D721Med (cell line): ENCODE results near the gene SLCO2A1.

ENCODE experiments used
- DNase-seq: peaks from one replicate; pipeline ENCODE4 v3.0.0; 2011; ENCODE audit warnings: low spot score; ENCODE audit not compliant: insufficient read length
- FAIRE-seq: peaks from 2 replicates; lab custom pipeline; 2011; peaks lifted over from hg19 to GRCh38; lab: Jason Lieb, UNC
- TF ChIP-seq, protein P1 (sequence below): IDR thresholded peaks from 2 replicates; pipeline ENCODE4 v1.5.1; 2012; ENCODE audit warnings: mild to moderate bottlenecking, control low read depth; ENCODE audit not compliant: insufficient read depth; ENCODE audit errors: missing control alignments

The SLCO2A1 gene

DNA sequence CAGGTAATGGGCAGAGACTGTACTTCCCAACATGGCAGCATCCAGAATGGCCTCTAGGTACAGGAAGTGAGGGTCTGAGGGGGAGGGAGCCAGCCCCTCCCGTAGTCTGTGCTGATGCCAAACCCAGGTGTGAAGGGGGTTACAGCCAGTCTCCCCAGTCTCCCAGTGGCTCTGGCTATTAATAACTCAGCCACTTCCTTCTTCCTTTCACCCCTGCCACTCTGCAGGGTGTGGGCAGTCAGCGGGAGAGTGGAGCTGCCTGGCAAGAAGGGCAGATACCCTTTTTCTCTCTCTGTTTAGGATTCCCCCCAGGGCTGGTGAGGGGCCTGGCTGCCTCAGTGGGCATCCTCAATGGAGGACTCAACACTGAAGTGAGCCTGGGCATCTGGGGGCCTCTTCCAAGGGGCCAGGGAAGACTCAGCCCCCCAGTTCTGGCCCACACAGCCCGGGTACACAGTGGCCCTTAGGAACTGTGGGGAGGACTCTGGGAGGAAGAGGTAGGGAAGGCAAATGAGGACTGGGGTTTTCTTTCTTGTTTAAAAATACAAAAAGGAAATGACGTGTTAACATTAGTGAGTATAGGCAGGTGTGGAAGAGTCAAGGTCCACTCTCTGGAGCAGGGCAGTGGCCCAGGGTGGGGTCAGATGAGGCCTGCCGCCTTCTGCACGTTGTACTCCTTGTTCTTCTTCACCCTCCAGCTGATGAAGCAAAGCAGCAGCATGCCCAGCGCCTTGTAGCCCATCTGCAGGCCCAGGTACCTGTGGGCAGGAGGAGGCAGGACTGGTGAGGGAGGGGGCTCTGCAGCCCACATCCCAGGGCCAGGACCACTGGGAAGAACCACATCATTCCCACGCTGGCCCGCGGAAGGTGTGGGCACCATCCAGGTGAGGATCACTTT lies 95.4 kb downstream of the SLCO2A1 start:
- TF ChIP-seq, protein P1, sequence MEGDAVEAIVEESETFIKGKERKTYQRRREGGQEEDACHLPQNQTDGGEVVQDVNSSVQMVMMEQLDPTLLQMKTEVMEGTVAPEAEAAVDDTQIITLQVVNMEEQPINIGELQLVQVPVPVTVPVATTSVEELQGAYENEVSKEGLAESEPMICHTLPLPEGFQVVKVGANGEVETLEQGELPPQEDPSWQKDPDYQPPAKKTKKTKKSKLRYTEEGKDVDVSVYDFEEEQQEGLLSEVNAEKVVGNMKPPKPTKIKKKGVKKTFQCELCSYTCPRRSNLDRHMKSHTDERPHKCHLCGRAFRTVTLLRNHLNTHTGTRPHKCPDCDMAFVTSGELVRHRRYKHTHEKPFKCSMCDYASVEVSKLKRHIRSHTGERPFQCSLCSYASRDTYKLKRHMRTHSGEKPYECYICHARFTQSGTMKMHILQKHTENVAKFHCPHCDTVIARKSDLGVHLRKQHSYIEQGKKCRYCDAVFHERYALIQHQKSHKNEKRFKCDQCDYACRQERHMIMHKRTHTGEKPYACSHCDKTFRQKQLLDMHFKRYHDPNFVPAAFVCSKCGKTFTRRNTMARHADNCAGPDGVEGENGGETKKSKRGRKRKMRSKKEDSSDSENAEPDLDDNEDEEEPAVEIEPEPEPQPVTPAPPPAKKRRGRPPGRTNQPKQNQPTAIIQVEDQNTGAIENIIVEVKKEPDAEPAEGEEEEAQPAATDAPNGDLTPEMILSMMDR, result no peak
- no peak for DNase-seq

DNA sequence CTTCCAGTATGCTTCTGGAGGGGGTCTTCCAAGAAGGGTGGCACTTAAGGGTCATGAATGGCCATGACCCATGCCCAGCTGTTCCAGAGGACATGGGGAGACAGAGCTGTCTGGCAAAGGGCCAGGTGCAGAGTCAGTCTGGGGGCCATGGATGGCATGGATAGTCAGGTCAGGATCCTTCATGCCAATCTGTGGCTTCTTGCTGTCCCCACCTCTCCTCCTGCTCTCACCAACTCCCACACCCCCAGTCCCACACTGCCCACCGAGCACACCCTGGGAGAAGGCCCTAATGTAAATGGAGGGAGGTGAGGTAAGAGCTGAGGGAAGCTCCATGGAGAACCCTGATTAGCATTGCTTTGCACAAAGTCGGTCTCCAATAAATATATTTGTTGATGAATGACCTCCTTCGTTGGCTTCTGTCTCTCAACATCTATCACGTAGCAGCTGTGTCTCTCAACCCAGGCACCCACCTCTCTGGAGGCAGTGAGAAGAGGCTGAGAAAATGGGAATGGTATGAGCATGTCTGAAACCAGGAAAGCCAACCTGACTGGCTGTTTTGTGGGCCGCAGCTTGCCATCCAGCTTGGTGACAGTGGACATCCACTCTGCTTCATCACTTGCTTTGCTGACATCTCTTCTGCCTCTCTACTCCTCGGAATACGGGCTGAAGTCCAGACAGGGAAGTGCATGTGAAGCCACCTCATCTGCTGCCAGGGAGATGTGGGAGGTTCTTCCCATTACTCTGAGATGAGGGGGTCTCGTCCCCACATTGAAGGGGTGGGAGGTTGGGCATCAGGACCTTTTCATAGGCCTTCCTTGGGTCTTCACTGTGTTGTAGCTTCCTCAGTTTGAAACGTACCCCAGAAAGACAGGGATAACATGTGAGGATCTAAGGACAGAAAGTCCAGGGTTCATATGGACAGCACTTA lies 96.4 kb downstream of the SLCO2A1 start:
- TF ChIP-seq, protein P1, result no peak
- DNase-seq, result no peak
- FAIRE-seq, result no peak

More for the DNA sequence above, 95.4 kb downstream of the SLCO2A1 start:
- no peak for FAIRE-seq

DNA sequence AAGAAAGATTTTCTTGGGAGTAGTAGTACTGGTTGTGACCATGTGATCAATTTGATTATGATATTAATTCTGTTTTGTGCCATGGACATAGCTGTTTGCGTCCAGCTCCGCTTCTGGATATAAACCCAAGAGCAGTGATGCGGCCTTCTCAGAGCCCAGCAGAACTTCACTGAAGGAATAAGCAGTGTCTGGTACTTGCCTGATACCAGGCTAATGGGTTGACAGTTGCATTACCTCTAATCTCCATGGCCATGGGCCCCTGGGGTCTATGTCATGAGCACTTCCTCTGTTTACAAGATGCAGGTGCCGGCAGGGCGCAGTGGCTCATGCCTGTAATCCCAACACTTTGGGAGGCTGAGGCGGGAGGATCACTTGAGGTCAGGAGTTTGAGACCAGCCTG lies 97.7 kb downstream of the SLCO2A1 start:
- TF ChIP-seq, protein P1, result no peak
- DNase-seq, result no peak
- no peak for FAIRE-seq

DNA sequence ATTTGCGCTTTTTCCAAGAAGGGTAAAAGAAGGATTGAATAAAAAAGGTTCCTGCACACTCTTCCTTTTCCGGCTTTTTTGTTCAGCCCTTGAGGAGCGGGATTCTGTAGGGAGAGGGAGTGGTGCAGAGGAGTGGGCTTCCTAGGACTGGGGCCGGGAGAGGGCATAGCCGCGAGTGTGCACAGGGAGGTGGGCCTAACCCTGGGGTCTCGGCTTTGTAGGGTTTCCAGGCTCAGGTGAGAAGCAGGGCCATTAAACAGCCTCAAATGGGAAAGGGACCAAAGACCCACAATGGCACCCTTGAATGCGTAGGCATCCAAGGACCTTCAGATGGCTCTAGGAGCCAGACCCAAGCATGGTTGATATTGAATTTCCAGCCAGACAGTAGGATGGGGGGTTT lies 98.6 kb downstream of the SLCO2A1 start:
- TF ChIP-seq, protein P1, result no peak
- FAIRE-seq, result no peak
- no peak for DNase-seq

DNA sequence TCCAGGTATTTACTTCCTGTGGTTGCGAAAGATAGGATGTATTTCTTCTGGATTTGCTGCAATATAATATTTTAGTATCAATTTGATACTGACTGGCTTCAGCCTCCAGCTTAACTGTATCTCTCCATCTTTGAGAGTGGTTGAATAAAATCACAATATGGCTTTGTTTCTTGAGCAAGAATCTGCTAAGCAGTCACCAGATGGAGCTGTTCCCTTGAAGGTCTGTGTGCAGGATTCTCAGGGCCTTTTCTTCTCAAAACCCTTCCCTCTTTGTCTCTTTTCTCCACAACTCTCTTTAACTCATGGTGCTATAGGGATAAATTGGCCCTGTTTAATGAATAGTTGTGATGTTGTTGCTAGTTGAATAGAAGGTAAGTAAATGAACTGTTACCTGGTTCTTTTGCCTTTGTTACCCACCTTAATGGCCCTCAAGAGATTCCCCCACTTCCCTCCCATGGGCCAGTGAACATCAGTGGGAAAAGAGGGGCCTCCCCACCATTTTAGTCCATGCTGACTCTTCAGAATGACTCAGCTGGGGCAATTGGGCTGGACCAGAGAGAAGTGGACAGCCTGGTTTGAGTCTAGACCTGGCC lies 99.3 kb downstream of the SLCO2A1 start:
- TF ChIP-seq, protein P1, result peak; percentile 75
- FAIRE-seq, result peak; percentile 81
- DNase-seq, result no peak

DNA sequence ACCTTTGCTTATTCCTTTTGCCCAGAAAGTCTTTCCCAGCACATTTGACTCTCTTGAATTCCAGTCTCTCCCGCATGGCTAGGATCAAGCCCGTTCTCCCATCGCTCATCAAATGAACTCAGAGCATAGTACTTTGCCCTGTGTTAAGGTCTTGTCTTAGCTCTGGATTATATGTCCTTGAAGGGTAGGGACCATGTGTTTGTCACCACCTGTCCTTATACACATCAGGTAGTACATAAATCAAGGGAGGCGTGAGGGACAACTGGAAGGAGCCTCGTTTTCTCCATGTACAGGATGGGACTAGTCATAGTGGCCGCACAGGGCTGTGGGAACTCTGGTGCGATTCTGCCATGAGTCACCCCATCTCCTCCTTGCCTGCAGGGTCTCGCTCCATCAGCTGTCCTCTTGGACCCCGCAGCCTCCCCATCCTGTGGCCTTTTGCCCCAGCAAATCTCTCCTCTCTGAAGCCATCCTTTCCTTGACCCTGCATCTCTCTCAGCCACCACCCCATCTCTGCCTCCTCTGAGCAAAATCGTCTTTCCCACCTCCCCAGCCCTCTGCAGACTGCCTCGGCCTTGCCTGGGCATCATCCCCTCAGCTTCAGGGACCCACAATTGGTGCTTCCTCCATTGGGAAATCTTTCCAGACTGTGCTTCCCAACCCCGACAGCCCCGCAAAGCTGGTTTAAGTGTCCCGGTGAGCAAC lies 100.7 kb downstream of the SLCO2A1 start:
- no peak for DNase-seq
- no peak for FAIRE-seq
- TF ChIP-seq, protein P1, result no peak
